HG02973 (cell line): ENCODE measurements around the gene GID4.

ENCODE experiments used
- ATAC-seq: cut with Tn5 transposase; IDR thresholded peaks from one replicate; pipeline ENCODE4 v1.9.1; 2021; ENCODE audit warnings: moderate library complexity; ENCODE audit not compliant: unreplicated experiment

Gene GID4

GRCh38 chr17:18016426-18016825, 22.8 kb upstream of the GID4 start:
- no peak for ATAC-seq

- no peak for ATAC-seq
Measured at GRCh38 chr17:18017958-18018357, 21.2 kb upstream of the GID4 start.

- no peak for ATAC-seq
Measured at GRCh38 chr17:18018411-18018921, 20.7 kb upstream of the GID4 start.

GRCh38 chr17:18019838-18020154, 19.4 kb upstream of the GID4 start:
- no peak for ATAC-seq

GRCh38 chr17:18020971-18021370, 18.2 kb upstream of the GID4 start:
- no peak for ATAC-seq

- no peak for ATAC-seq
Measured at GRCh38 chr17:18021372-18021771, 17.8 kb upstream of the GID4 start.

GRCh38 chr17:18025241-18025944, 13.8 kb upstream of the GID4 start:
- ATAC-seq, result peak; percentile 58

GRCh38 chr17:18025945-18026776, 13.0 kb upstream of the GID4 start:
- ATAC-seq, result peak; percentile 10

- ATAC-seq, result no peak
Measured at GRCh38 chr17:18027280-18027679, 11.9 kb upstream of the GID4 start.

GRCh38 chr17:18028114-18028951, 10.9 kb upstream of the GID4 start:
- no peak for ATAC-seq

- ATAC-seq, result no peak
Measured at GRCh38 chr17:18028952-18029540, 10.2 kb upstream of the GID4 start.

- no peak for ATAC-seq
Measured at GRCh38 chr17:18031955-18032354, 7.3 kb upstream of the GID4 start.

- ATAC-seq, result peak; percentile 56
Measured at GRCh38 chr17:18033442-18034099, 5.6 kb upstream of the GID4 start.

- no peak for ATAC-seq
Measured at GRCh38 chr17:18035704-18036103, 3.5 kb upstream of the GID4 start.

GRCh38 chr17:18037486-18037885, 1.7 kb upstream of the GID4 start:
- no peak for ATAC-seq

- no peak for ATAC-seq
Measured at GRCh38 chr17:18038149-18038850, 908 bp upstream of the GID4 start.

- peak; percentile 29 for ATAC-seq
Measured at GRCh38 chr17:18039535-18040260, 490 bp downstream of the GID4 start.

- no peak for ATAC-seq
Measured at GRCh38 chr17:18040261-18040858, 1.2 kb downstream of the GID4 start.

- ATAC-seq, result no peak
Measured at GRCh38 chr17:18041776-18042175, 2.6 kb downstream of the GID4 start.
